ENCODE data around the gene TRNAU1AP. TPM values are rescaled to one million over a fixed set of nuclear protein-coding genes. Genes with fewer than 3 reads are reported as not detected.

TRNAU1AP gene
- total RNA-seq, 1 donor from 2014 or later = 13.0 TPM

GRCh38 chr1:28507646-28508434 lies 45.0 kb upstream of the TRNAU1AP start:
- peak overlapping the region; percentile 96 for H3K27ac ChIP-seq (replicated peaks)
- TF ChIP-seq CTCF (IDR thresholded peaks at IDR 0.05; ENCODE audit: borderline replicate concordance) = no peak
- H3K9me3 ChIP-seq (replicated peaks) = no peaks in the 10 kb centered on the region
- peak overlapping the region; percentile 86 for H3K4me3 ChIP-seq
- peaks cover 66% of the 10 kb centered on the region for H3K4me1 ChIP-seq
- no peaks in the 10 kb centered on the region for H3K27me3 ChIP-seq (ENCODE audit: low read depth)
- no peak for DNase-seq
- intact Hi-C loops (cut with micrococcal nuclease) = no loop called here
- peaks cover 51% of the 10 kb centered on the region for H3K36me3 ChIP-seq

- H3K36me3 ChIP-seq = peaks cover 56% of the 10 kb centered on the region
- TF ChIP-seq CTCF (IDR thresholded peaks at IDR 0.05; ENCODE audit: borderline replicate concordance) = no peak
- H3K9me3 ChIP-seq (replicated peaks) = no peaks in the 10 kb centered on the region
- DNase-seq = no peak
- H3K27ac ChIP-seq (replicated peaks) = peak overlapping the region; percentile 96
- peak overlapping the region; percentile 86 for H3K4me3 ChIP-seq
- peaks cover 66% of the 10 kb centered on the region for H3K4me1 ChIP-seq
- intact Hi-C loops (cut with micrococcal nuclease) = no loop called here
- H3K27me3 ChIP-seq (ENCODE audit: low read depth) = no peaks in the 10 kb centered on the region
These were observed 44.5 kb upstream of the TRNAU1AP start for GRCh38 chr1:28508435-28508754.

- Histone ChIP-seq H3K4me1 (peaks cover 66% of the 10 kb centered on the region), H3K9me3 (replicated peaks) (no peaks in the 10 kb centered on the region), H3K27ac (replicated peaks) (no peak overlapping the region), H3K27me3 (ENCODE audit: low read depth) (no peaks in the 10 kb centered on the region), H3K36me3 (peaks cover 70% of the 10 kb centered on the region), H3K4me3 (no peak overlapping the region)
- TF ChIP-seq CTCF (IDR thresholded peaks at IDR 0.05; ENCODE audit: borderline replicate concordance) = no peak
- DNase-seq = no peak
- intact Hi-C loops (cut with micrococcal nuclease) = no loop called here
These were observed 43.1 kb upstream of the TRNAU1AP start for GRCh38 chr1:28509705-28510272.

- intact Hi-C loops (cut with micrococcal nuclease) = no loop called here
- H3K9me3 ChIP-seq (replicated peaks) = no peaks in the 10 kb centered on the region
- peaks cover 76% of the 10 kb centered on the region for H3K36me3 ChIP-seq
- H3K27ac ChIP-seq (replicated peaks) = no peak overlapping the region
- TF ChIP-seq CTCF (IDR thresholded peaks at IDR 0.05; ENCODE audit: borderline replicate concordance) = no peak
- no peak for DNase-seq
- H3K27me3 ChIP-seq (ENCODE audit: low read depth) = no peaks in the 10 kb centered on the region
- peaks cover 60% of the 10 kb centered on the region for H3K4me1 ChIP-seq
- H3K4me3 ChIP-seq = no peak overlapping the region
These were observed 42.5 kb upstream of the TRNAU1AP start for GRCh38 chr1:28510273-28510969.

GRCh38 chr1:28510970-28511440 lies 41.9 kb upstream of the TRNAU1AP start:
- Histone ChIP-seq H3K27me3 (ENCODE audit: low read depth) (no peaks in the 10 kb centered on the region), H3K36me3 (peaks cover 76% of the 10 kb centered on the region), H3K4me3 (no peak overlapping the region), H3K4me1 (peaks cover 56% of the 10 kb centered on the region), H3K9me3 (replicated peaks) (no peaks in the 10 kb centered on the region), H3K27ac (replicated peaks) (no peak overlapping the region)
- no peak for DNase-seq
- no peak for TF ChIP-seq CTCF (IDR thresholded peaks at IDR 0.05; ENCODE audit: borderline replicate concordance)
- intact Hi-C loops (cut with micrococcal nuclease) = no loop called here

Measured in left ventricle myocardium inferior (tissue), 1 donor.